C4-2B (cell line): ENCODE results near the gene ADCY9.

Experiments
- H3K27ac ChIP-seq: fragments of 450-650 bp; 2 replicates; pipeline ENCODE4 v1.5.1; 2017
- CTCF ChIP-seq: fragments of 450-650 bp; conservative IDR thresholded peaks from 2 replicates; pipeline ENCODE4 v1.5.1; 2017; ENCODE audit warnings: mild to moderate bottlenecking
- ZFX ChIP-seq: fragments of 450-650 bp; IDR thresholded peaks from 2 replicates; pipeline ENCODE4 v1.6.1; 2017

ADCY9 gene

DNA sequence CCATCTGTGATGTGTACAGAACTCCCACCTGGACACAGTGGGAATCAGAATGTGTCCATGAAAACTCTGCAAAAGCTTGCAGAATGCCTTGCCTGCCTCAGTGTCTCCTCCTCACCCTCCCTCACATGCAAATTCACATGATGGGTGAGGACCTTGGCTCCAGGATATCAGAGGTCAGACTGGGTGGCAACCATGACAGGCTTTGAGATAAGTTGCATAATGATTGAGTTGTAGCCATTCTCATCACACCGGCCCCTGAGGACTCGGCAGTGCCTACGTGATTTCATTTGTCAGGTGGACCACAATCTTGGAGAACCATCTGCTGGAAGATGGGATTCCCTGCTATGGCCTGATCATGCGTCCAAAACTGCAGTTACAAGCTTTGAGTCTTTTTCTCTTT lies 3.9 kb upstream of the ADCY9 start:
- no peak overlapping the region for H3K27ac ChIP-seq
- TF ChIP-seq ZFX (no peak), CTCF (no peak)

GRCh38 chr16:4117250-4117578 lies 972 bp upstream of the ADCY9 start:
- H3K27ac ChIP-seq: peak overlapping the region; percentile 57; the same call in 1 of the 2 replicates
- TF ChIP-seq ZFX (no peak), CTCF (no peak)

DNA sequence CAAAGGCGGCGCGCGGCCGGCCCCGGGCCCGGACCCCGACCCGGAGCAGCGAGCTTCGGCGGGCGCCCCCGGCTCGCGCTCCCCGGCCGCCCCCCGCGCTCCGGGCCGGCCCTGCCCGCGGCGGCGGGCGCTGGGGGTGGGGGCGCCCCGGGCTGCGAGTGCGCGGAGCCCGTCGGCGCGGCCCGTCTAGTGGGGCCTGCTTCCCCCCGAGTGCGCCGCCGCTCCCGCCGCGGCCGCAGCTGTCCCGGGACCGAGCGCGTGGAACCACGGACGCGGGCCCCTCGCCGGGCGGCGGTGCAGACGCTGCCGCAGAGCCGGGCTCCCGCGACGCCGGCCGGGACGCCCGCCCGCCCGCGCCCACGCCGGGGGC lies 308 bp downstream of the ADCY9 start:
- peak overlapping the region; percentile 40 for H3K27ac ChIP-seq
- no peak for TF ChIP-seq ZFX
- no peak for TF ChIP-seq CTCF

DNA sequence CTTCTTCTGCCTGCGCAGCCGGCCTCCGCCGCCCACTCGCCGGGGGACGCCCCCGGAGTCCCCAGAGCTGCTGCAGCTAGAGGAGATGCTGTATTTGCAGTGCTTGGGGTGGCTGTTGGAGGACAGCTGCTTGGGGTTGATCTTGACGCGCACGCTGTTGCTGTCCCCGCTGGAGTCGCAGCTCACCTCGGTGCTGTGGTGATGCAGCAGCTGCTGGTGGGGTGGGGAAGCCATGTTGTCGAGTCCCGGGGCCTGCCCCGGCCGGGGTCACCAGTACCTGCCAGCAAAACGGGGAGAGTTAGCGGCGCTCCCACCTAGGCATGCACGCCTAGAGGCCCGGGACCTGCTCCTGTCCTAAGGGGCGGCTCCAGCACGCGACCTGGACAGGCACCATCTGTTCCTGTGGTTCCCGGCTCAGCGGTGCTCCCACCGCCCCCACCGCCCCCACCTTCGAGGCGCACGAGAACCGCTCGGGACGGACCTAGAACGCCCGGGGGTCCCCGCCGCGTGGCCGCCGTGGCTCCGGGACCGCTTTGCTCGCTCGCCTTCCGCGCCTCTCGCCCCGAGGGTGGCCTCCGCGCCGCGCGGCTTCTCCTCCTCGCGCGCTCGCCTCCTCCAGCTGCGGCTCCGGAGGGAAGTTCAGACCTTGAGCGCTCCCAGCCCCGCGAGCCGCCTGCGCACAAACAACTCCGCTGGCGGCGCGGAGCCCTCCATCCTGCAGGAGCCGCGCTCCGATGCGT lies 863 bp downstream of the ADCY9 start:
- peak overlapping the region; percentile 40 for H3K27ac ChIP-seq
- TF ChIP-seq ZFX (no peak), CTCF (no peak)

GRCh38 chr16:4114257-4115208 lies 1.7 kb downstream of the ADCY9 start:
- TF ChIP-seq ZFX (no peak), CTCF (no peak)
- H3K27ac ChIP-seq: no peak overlapping the region

DNA sequence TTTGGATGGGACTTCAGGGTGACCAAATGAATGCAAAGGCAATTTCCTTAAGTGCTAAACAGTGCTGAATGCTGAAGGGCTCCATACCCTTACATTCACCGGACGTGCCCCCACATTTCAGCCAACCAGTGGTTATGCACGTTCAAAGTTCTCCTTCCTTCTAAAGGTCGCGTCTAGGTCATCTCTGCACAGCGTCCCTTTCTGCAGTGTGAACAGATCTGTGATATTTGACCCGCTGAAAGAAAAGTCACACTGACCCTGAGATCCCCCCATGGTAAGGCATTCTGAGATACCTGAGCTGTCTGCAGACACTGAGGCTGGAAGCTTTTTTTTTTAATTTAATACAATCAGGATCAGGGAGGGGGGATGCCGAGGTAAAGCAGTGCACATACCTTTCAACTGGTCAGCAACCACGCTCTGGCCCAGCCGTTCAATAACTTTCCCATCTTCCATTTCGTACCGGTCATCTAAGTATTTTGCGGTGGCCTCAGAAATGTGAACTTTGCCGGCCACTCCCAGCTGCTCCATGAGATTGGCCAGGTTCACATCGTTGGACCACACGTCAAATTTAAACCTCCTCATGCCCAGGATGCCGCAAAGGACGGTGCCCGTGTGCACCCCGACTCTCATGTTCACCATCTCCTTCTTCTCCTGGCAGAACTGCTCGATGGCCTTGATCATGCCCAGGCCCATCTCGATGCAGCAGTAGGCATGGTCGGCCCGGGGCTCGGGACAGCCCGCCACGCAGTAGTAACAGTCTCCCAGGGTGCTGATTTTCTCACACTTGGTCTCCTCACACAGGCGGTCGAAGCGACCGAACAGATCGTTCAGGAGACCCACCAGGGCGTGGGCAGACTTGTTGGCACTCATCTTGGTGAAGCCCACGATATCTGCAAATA lies 2.6 kb downstream of the ADCY9 start:
- TF ChIP-seq CTCF: no peak
- TF ChIP-seq ZFX: no peak
- no peak overlapping the region for H3K27ac ChIP-seq
